HEK293T (cell line): ENCODE measurements around the gene TMEM273.

Source experiments
- CTCF ChIA-PET: fragments of 350-600 bp; formaldehyde crosslinking; extraction: SDS; loops from one replicate; lab custom pipeline; 2021; ENCODE audit warnings: antibody characterized with exemption, inconsistent platforms; lab: Yijun Ruan, JAX
- POLR2A ChIA-PET: fragments of 350-600 bp; formaldehyde crosslinking; extraction: SDS; loops from one replicate; lab custom pipeline; 2020; ENCODE audit warnings: antibody characterized with exemption, inconsistent platforms; lab: Yijun Ruan, JAX
- DNase-seq: peaks from one replicate; pipeline ENCODE4 v3.0.0; 2012; ENCODE audit warnings: mixed read lengths; ENCODE audit errors: extremely low spot score
- ARNT ChIP-seq: fragments of 450-650 bp; IDR thresholded peaks from 2 replicates; pipeline ENCODE4 v1.6.1; 2017; ENCODE audit warnings: mild to moderate bottlenecking
- BHLHE40 ChIP-seq: fragments of 450-650 bp; IDR thresholded peaks from 2 replicates; pipeline ENCODE4 v1.6.1; 2016; ENCODE audit warnings: mild to moderate bottlenecking, moderate library complexity, borderline replicate concordance
- CTBP1 ChIP-seq: fragments of 450-650 bp; IDR thresholded peaks from 2 replicates; pipeline ENCODE4 v1.6.1; 2016; ENCODE audit warnings: borderline replicate concordance
- ELF4 ChIP-seq: fragments of 450-650 bp; IDR thresholded peaks from 2 replicates; pipeline ENCODE4 v1.6.1; 2017; ENCODE audit warnings: antibody characterized with exemption
- FOXA1 ChIP-seq: fragments of 450-650 bp; IDR thresholded peaks from 2 replicates; pipeline ENCODE4 v1.6.1; 2016; ENCODE audit warnings: mild to moderate bottlenecking
- FOXK2 ChIP-seq: fragments of 450-650 bp; IDR thresholded peaks from 2 replicates; pipeline ENCODE4 v1.6.1; 2016; ENCODE audit warnings: mild to moderate bottlenecking
- FOXM1 ChIP-seq: fragments of 450-650 bp; IDR thresholded peaks from 2 replicates; pipeline ENCODE4 v1.6.1; 2017; ENCODE audit warnings: mild to moderate bottlenecking, borderline replicate concordance
- HDGF ChIP-seq: fragments of 450-650 bp; IDR thresholded peaks from 2 replicates; pipeline ENCODE4 v1.6.1; 2017; ENCODE audit warnings: antibody characterized with exemption, borderline replicate concordance
- L3MBTL2 ChIP-seq: fragments of 450-650 bp; conservative IDR thresholded peaks from 2 replicates; pipeline ENCODE4 v1.6.1; 2016; ENCODE audit warnings: mild to moderate bottlenecking
- LEF1 ChIP-seq: fragments of 450-650 bp; IDR thresholded peaks from 2 replicates; pipeline ENCODE4 v1.6.1; 2017; ENCODE audit warnings: mild to moderate bottlenecking, borderline replicate concordance
- NFRKB ChIP-seq: fragments of 450-650 bp; IDR thresholded peaks from 2 replicates; pipeline ENCODE4 v1.6.1; 2016; ENCODE audit warnings: mild to moderate bottlenecking, moderate library complexity
- PKNOX1 ChIP-seq: fragments of 450-650 bp; IDR thresholded peaks from 2 replicates; pipeline ENCODE4 v1.6.1; 2016
- SP1 ChIP-seq: fragments of 450-650 bp; IDR thresholded peaks from 2 replicates; pipeline ENCODE4 v1.6.1; 2017
- SUZ12 ChIP-seq: fragments of 450-650 bp; IDR thresholded peaks from 2 replicates; pipeline ENCODE4 v1.6.1; 2016; ENCODE audit warnings: mild to moderate bottlenecking
- TARDBP ChIP-seq: fragments of 450-650 bp; IDR thresholded peaks from 2 replicates; pipeline ENCODE4 v1.6.1; 2016
- ZNF384 ChIP-seq: fragments of 450-650 bp; IDR thresholded peaks from 2 replicates; pipeline ENCODE4 v1.6.1; 2016

Gene TMEM273

GRCh38 chr10:49208996-49209395 is 20.8 kb upstream of the TMEM273 start:
- no peak for TF ChIP-seq LEF1
- no peak for TF ChIP-seq ELF4
- ChIA-PET POLR2A (no interaction called here), CTCF (no interaction called here)
- no peak for DNase-seq

GRCh38 chr10:49207936-49208487 is 19.8 kb upstream of the TMEM273 start:
- CTCF ChIA-PET: no interaction called here
- TF ChIP-seq LEF1 (no peak), CTBP1 (no peak), HDGF (no peak), TARDBP (no peak), ZNF384 (no peak), ARNT (no peak), FOXA1 (no peak), FOXK2 (no peak), FOXM1 (no peak), SUZ12 (no peak), L3MBTL2 (no peak), BHLHE40 (no peak), SP1 (no peak), PKNOX1 (no peak), ELF4 (no peak), NFRKB (no peak)
- POLR2A ChIA-PET: no interaction called here
- DNase-seq: no peak

DNA sequence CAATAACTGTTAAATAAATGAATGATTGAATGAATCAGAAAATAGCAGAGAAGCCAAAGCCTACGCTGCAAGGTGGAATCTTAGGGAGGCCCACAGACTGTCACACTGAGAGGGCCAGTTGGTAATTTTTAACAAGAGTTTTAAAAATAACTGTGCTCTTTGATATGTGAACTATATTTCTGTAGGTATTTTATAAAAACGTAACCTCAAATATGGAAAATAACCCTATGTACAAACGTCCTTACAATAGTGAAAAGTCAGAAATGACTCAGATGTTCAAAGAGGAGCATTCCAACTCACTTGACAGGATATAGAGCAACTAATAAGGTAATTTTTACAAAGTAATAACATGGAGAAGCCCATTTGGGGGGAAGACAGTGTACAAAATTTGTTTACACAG is 18.9 kb upstream of the TMEM273 start:
- TF ChIP-seq SUZ12 (no peak), NFRKB (no peak), TARDBP (no peak), SP1 (no peak), LEF1 (no peak), BHLHE40 (no peak), ARNT (no peak), FOXK2 (no peak), FOXA1 (no peak), FOXM1 (no peak), PKNOX1 (no peak), ELF4 (no peak), HDGF (no peak), L3MBTL2 (no peak), CTBP1 (no peak), ZNF384 (no peak)
- ChIA-PET POLR2A (no interaction called here), CTCF (no interaction called here)
- no peak for DNase-seq

- no peak for TF ChIP-seq ZNF384
- ChIA-PET CTCF (no interaction called here), POLR2A (no interaction called here)
- DNase-seq: no peak
Measured at GRCh38 chr10:49205206-49205605, 17.0 kb upstream of the TMEM273 start.

DNA sequence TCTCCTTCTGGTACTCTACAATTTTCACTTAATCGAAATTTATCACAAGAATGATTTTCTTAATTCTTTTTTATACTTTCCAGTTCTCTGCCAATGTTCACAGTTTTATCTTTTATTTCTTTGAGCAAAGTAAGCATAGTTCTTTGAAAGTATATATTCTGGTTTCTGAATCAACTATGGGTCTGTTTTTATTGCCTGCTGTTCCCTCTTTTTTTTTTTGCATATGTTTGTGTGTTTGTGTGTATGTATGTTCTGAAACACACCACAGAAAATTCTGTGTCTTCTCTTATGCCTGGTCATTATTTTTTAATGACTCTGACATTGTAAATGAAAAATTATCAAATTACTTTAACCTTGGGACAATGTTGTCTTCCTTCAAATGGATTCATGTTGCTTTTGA is 15.9 kb upstream of the TMEM273 start:
- ChIA-PET POLR2A (no interaction called here), CTCF (no interaction called here)
- TF ChIP-seq FOXK2: no peak
- TF ChIP-seq L3MBTL2: no peak
- TF ChIP-seq SP1: no peak
- TF ChIP-seq ZNF384: no peak
- no peak for TF ChIP-seq FOXM1
- TF ChIP-seq SUZ12: no peak
- TF ChIP-seq CTBP1: no peak
- no peak for DNase-seq

- TF ChIP-seq L3MBTL2: no peak
- no peak for TF ChIP-seq FOXA1
- no peak for TF ChIP-seq ARNT
- no peak for TF ChIP-seq ELF4
- no peak for TF ChIP-seq HDGF
- TF ChIP-seq PKNOX1: no peak
- TF ChIP-seq CTBP1: no peak
- TF ChIP-seq BHLHE40: no peak
- TF ChIP-seq FOXM1: no peak
- no peak for TF ChIP-seq NFRKB
- TF ChIP-seq TARDBP: no peak
- no peak for TF ChIP-seq ZNF384
- TF ChIP-seq FOXK2: no peak
- no peak for TF ChIP-seq LEF1
- no peak for TF ChIP-seq SP1
- no peak for TF ChIP-seq SUZ12
- ChIA-PET POLR2A (no interaction called here), CTCF (no interaction called here)
- no peak for DNase-seq
Measured at GRCh38 chr10:49202266-49202665, 14.1 kb upstream of the TMEM273 start.

GRCh38 chr10:49200854-49201253 is 12.7 kb upstream of the TMEM273 start:
- ChIA-PET POLR2A (no interaction called here), CTCF (no interaction called here)
- DNase-seq: no peak
- TF ChIP-seq LEF1 (no peak), FOXK2 (no peak), SP1 (no peak)
